Dedifferentiated amniotic fluid mesenchymal stem cell (primary cell): Measurements from ENCODE around the gene ZRANB2.
A peak's percentile ranks its signal among the peaks of the same experiment; 100 is the strongest.

ENCODE experiments used
- DNase-seq: peaks from one replicate; pipeline ENCODE4 v3.0.0-alpha.2; 2016; ENCODE audit errors: extremely low spot score

ZRANB2 gene

DNA sequence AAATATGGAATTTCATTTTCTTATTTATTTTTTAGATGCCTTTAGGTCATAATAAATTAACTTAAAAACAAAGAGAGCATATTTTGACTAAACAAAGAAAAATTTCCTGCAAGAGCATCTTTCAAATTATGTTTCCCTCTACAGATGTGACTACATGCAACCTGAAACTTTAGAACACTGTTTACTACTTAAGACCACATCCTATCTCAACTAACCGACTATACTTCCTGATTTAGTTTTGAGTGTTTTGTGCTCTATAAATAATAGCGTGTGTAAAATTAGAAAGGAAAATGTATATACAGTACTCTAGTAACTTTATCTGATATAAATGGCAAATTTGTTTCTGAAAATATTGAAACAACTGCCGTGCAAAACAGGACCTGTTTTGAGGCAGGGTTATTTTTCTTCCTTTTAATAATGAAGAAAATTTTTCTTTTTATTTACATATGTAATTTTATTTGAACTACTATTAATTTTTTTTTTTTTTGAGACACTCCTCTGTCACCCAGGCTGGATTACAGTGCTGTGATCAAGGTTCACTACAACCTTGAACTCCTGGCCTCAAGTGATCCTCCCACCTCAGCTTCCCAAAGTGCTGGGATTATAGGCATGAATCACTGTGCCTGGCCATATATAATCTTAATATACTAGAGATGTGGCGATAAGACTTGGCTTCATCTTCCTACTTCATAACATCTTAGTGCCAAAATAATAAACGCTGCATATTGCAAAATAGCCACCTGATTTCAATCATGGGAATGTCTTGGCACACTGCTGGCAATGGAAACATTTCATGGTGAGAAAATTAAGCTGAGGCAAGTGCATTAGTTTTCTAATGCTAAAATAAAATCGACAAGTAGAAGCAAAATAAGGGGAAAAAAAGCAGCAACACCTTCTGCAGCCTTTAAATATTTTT, 12.3 kb downstream of the ZRANB2 start:
- no peak for DNase-seq

DNA sequence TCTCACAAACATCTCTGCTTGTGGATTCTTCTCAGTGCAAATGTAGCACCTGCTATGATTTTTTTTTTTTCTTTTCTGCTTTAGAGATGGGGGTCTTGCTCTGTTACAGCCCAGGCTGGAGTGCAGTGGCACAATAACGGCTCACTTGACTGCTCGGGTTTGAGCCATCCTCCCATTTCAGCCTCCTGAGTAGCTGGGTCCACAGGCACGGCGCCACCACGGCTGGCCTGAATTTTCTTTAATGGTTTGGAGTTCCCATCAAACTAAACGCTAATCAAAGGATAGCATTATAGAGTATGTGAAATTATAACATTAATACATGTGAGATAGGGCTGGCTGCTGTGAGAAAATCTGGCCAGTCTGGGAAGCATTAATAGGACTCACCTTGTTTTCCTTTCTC, 26.0 kb downstream of the ZRANB2 start:
- no peak for DNase-seq

DNA sequence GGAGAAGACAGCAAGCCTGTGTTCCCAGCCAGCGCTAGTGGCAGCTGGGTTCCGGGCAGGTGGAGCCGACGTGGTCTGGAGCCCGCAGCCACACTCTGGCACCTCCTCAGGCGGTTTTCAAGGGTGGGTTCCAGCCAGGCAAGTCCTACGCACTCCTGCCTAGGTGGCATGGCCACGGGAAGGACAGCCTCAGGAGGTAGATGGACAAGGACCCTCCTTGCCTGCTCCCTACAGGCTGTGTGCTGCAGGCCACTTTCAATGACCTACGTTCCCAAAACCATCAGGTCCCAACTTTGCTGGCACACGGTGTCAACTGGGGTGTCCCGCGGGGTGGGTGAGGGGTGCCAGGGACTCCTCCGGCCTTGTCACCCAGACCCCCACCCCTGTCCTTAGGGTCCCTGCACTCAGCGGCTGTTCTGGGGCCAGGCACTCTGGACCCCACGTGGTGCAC, 26.5 kb downstream of the ZRANB2 start:
- DNase-seq: no peak

DNA sequence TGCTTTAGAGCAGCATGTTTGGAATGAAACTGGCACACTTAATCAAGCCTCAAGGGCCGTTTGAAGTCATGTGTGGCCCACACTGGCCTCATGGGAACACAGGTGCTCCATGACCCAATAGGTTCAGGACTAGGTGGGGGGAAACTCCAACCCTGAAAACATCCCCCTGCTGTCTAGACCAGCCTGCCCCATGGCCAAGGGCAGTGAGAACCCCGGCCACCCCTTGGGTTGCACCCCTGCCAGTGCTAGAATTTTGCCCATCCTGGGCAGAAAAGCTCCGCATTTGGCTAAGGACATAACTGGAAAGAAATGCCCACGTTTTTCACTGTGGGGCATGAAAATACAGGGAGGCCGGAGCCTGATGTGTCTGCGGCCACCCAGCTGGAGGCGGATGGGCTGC, 27.1 kb downstream of the ZRANB2 start:
- DNase-seq: no peak

DNA sequence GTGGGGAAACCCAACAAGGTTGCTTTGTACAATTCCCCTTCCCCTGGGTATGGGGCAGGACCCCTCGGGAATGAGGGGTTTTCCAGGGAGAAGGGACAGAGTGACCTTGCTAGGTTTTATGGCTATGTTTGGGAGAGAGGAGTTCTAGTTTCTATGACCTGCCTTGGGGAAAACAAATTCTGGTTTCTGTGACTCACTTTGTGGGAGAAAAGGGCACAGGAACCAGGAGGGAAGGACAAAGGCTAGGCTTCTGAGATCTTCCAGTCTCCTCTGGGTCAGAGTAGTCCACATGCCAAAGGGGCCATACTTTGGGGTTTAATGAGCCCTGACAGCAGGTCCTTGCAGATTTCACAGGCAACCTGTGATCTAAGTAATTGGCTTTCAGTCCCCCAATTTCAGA, 27.7 kb downstream of the ZRANB2 start:
- DNase-seq: no peak

DNA sequence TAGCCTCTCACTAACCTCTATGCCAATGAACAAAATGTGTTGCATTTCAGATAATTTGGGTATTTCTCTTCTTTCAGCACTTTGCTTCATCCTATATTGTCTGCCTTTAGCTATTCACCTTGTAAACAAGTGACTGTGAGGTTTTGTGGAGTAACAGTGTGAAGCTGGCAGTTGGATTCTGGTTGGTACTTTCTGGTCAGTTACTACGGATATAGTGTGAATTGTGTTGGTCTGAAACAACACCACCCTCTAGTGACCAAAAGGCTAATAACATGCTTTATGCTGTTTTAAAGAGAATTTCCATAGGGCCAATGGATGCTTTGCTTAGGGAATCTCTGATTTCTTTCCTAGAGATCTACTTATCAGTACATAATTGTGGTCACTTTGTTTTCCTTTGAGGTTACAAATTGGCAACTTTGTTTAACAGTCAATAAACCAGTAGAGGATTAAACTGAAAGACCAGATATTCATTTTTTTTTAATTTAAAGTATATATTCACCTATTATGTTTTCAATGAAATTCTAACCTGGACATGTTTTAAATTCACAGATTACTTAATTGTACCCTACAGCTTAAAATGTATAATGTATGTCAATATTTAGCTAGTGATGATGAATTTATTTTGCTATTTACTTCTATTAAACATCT, 30.8 kb downstream of the ZRANB2 start:
- DNase-seq: peak; percentile 75

DNA sequence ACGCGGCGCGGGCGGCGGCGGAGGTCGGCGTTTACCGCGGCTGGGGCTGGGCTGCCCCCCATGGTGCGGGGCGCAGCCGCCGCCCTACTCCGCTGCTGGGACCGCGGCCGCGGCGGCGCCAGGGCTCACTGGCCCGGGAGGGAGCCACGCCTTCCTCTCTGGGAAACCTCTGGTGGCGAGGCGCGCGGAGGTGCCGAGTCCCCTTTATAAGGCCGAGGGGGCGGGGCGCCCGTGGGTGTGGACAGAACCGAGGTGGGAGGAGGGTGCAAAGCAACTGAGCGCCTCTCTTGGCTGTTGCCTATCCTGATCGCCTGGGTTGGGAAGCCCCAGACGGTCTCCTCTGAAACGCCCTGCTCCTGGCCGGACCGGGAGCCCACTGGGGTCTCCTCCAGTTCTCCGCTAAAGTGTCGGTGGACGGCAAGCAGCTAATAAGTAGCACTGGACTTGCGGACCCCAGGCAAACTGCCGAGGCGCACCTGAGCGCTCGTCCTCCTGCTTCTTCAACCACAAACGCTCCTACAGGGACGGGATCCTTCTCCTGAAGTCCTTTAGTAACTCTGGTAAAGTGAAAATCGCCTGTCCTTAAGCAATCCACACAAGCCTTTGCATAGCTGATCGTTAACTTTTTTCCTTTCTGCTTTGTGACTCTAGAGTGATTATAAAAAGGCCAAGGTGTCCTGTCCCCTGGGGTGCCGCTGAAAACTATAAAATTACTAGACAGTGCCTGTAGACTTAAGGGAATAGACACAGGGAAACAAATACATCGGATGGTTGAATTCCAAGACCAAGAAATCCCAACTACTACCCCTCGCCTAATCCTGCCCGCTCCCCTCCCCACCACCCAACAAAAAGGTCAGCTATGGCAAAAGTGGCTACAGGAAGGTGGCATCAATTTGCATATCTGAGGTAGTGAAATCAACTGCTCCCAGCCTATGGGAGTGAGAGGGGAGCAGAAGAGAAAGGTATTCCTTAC, 32.9 kb downstream of the ZRANB2 start, which contains the start of gene PTGER3:
PTGER3 (minus strand) TSS at position 182 of the 973 bp plus-strand sequence. CDS start 239 bp downstream, outside the sequence.
- no peak for DNase-seq

DNA sequence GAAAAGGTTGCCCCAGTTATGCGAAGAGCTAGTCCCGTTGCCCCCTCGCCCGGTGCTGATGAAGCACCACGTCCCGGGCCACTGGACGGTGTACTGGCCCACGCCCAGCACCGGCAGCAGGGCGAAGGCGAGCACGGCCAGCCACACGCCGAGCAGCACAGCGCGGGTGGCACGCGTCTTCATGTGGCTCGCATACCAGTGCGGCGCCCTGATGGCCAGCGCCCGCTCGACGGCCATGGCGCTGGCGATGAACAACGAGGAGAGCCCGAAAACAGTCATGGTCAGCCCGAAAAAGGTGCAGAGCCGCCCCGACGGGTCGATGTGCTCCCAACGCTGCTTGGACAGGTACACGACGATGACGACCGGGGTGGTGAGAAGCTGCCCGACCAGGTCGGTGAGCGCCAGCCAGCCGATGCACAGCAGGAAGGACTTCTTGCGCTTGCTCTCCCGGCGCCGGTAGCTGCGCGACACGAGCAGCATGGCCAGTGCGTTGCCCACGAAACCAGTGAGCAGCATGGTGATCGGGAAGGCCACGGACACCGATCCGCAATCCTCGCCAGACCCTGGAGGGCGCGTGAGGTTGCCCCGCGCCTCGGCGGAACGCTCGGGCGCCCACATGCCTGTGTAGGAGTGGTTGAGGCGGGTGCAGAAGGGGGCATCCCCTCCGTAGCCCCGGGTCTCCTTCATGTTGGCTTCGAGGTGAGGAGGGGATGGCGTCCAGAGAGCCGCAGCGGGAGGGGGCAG, 33.8 kb downstream of the ZRANB2 start:
- DNase-seq: no peak

DNA sequence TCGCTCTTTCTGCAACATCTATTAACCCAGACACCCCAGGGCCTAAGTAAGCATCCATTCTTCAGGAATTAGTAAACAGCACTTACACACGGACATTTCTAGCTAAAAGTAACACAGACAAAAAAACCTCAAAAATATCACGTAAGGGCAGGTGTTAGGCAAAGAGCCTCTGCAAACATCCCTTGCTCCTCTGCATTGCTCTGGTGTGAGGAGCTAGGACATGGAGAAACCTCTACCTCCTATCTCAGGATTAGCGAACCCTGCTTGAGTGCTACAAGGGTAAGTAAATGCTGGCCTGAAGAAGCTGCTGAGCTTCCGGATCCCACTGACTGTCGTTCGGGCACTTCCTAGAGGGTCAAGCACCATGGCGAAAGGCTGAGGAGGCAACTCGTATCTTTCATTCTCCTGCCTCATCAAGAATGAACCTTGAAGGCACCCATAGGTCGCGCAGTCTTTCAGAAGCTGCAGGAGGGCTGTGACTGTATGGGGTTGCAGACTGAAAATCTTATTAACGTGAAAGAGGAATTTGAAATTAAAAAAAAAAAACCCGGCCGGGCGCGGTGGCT, 35.3 kb downstream of the ZRANB2 start:
- DNase-seq: no peak

DNA sequence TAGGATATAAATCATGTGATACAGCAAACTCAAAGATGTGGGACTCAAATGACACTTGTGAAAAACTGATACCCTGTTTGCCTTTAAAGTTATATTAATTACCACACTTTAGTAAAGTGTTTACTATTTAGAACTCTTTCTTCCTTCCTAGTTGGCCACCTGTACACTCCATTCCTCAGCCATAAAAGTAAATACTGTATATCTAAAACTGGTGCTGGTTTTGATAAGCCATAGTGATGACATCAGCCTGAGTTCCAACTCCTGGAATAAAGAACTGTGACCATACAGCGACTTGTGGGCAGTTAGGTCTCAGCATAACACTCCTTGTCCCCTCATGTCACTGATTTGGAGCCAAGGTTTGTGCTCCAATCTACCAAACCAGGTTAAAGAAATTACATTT, 36.0 kb downstream of the ZRANB2 start:
- DNase-seq: no peak

DNA sequence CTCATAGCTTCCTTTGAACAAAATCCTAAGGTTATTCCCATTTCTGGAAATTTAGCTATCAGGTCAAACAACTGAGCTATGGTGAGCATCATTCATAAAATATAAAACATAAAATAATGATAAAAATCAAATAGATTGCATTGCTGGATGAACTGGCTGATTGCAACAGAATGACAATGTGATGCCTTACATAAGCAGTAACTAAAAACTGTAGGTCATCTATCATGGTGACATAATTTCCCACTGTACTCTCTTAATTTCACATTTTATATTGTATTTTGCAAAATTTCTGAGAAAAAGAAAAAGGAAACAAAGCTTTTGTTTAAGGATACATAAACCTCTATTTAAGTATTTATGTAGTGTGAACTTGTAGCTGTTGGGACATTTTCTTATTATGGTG, 37.8 kb downstream of the ZRANB2 start:
- DNase-seq: no peak

DNA sequence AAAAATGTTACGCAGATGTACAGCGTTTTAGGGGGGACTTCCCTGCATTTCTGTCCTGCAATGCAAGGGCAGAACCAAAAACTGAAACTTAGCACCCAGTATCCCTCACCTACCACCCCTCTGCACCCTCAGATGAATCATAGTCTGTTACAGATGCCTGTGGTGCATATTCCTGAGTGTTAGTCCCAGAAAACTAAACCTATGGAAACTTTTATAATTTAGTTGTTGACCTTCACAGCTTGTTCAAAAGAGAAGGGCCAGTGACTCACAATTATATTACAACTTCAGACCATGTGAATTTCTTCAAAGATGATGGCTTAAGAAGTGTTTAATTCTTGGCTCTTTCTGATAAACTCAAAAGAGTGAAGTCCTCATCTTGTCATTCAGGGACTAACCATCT, 39.0 kb downstream of the ZRANB2 start:
- no peak for DNase-seq

DNA sequence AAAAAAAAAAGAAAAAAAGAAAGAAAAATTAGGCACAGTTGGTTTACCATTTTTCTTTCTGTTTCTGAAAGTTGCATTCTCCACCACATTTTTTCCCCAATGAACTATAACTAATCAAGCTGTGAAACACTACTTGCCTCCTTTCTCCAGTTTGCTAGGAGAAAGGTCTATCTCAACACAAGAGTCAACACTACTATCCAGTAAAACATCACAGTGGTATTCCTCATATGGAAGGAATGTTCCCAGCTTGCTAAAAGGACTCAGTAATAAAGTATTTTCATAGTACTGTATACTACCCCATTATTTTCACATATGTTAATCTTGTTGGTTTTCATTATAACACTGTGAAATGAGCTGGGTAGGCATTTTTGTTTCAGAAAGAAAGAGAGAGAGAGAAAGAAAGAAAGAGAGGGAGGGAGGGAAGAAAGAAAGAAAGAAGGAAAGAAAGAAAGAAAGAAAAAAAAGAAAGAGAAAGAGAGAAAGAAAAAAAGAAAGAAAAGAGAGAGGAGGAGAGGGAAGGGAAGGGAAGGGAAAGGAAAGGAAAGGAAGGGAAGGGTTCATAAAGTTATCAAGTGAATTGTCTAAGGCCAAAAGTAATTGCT, 41.1 kb downstream of the ZRANB2 start:
- no peak for DNase-seq

DNA sequence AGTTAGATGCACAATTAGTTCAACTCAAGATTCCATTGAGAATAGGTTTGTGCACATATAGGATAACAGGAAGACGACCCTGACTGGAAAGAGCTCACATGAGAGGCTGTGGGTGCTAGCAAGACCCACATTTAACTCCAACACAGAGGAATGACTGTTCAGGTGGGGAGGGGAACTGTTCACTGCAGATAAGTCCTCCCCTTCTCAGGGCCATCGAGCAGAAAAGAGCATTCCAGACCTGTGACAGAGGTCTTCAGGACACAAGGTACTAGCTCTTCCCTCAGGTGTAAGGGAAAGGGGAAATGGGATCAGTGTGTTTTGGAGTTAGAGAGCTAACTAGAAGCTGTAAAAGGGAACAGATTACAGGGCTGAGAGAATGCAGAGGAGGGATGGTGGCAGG, 41.9 kb downstream of the ZRANB2 start:
- DNase-seq: no peak

DNA sequence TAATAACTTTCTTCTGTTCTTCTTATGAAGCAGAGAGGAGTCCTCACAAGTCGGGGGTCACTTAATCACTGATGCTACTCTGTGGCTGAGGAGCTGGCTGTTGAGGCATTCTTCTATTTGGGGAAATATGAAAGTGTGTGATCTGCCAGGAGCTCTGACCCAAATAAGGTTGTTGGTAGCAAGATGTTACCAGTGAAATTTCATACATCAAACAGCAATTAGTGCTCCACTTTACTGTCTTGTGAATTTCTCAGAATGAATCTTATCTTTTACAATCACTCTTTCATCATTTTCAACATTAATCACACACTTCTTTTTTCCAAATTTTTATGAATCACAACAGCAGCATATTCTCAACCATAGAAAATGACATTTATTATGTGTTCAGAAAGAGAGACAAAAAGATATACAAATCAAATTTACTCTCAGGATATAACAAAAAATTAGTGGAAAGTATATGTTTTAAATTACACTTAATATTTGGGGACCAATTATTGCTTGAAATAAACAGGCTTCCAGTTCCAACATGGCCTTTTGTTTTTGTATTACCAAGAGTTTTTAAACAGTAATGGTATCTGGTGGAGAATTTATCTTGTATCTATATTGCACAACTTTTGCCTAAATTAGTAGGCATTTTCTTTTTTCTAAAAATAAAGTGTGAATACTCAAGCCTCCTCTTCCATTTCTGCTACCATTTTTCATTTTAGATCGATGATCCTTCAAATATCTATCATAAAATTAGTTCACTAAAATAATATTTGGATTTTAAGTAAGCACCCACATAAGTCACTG, 42.8 kb downstream of the ZRANB2 start:
- DNase-seq: no peak

DNA sequence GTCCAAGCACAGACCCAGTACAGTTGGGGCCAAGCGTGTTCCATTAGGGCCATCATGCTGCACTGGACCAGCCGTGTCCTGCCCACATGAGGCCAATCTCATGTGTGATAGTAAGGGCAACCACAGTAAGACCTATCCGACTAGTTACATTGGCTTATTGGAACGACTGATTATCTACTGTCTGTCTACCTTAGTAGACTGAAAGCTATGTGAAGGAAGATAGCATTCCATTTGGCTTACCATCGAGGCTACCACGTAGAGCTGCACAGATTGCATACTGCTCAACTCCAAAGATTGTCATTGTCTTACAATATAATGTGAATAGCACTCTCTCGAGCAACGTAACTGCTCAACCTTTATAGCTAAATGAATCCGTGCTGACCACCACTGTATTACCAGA, 43.8 kb downstream of the ZRANB2 start:
- DNase-seq: no peak

DNA sequence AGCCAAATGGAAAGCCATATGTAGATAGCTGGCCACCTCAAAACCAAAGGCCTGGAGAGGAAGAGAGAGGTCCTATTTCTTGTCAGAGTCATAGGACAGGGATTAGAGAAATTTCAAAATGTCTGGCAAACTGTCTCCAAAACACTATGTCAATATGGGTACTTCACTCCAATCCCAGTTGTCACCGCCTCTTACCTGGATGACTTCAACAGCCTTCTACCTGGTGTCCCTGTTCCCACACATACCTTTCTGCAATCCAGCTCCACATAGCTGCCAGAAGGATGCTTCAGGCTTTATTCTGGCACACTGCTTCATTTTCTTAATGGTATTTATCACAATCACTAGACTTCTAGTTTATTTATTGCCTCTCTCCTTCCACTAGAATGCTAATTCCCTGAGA, 47.7 kb downstream of the ZRANB2 start:
- DNase-seq: no peak

DNA sequence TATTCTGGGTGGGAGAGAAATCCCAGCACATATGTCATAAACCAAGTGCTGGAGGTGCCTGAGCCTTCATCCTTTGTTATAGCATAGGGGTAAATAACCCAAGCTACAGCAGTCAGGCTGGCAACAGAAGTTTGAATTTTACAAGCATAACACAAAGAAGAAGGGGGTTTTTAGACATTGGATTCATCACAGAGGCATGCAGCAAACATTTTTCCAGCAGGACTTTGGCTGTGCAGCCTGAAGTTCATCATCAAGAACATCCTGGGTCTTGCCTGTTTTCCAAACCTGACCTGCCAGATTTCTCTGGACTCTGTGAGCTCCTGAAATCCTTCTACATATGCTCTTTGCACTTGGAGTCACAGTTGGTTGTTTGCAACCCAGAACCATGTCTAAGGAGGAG, 49.4 kb downstream of the ZRANB2 start:
- no peak for DNase-seq

DNA sequence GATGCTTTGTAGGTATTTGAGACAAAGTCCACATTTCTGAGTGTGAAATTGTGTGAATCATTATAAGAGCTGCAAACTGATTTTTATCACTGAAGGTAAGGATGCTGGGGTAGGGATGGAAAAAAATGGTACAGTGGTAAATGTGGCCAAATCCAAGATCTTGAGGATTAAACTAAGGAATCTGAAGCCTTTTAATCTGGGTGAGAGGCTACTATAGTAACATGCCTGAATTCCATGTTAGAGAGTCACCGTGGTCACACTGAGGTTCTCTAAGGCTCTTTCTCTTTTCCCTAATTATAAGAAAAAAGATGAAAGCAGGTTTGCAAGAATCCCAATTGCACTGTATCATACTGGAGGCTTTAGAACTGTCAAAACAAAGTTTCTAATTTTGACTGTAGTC, 50.8 kb downstream of the ZRANB2 start:
- DNase-seq: no peak

DNA sequence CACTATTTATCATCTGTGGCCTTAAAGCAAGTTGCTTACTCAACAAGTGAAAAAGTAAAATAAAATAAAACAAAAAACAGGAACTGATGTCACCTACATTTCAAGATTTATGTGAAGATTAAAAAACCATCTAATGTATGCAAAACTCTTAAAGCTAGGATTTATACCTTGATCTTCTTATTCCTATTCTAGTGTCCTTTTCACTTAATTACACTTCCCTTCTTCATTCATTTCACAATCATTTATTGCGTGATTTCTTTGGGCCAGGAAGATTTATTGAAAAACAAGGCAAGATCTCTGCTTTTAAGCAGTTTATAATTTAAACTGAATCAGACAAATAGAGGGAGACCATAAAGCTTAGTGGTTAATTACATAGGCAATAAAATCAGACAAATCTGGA, 51.9 kb downstream of the ZRANB2 start:
- DNase-seq: no peak
